Muscle layer of duodenum (tissue), 2 donors: Measurements from ENCODE around the gene LZTS2.

Experiments used
- H3K27ac ChIP-seq: one replicate; pipeline ENCODE4 v1.7.0; 2013; ENCODE audit warnings: mild to moderate bottlenecking, low read length
- H3K27me3 ChIP-seq: one replicate; pipeline ENCODE4 v1.7.0; 2013; ENCODE audit warnings: low read depth, mild to moderate bottlenecking, control low read depth, low read length
- H3K36me3 ChIP-seq, 2 donors: one replicate each; pipeline ENCODE4 v1.7.0; 2013; ENCODE audit warnings: low read length in 2 of 2, control low read depth in 1 of 2, mild to moderate bottlenecking in 1 of 2; ENCODE audit not compliant: insufficient read depth in 2 of 2, control insufficient read depth in 1 of 2
- H3K4me1 ChIP-seq, 2 donors: one replicate each; pipeline ENCODE4 v1.7.0; 2013; ENCODE audit warnings: low read length in 2 of 2, mild to moderate bottlenecking in 2 of 2, control low read depth in 1 of 2, moderate library complexity in 1 of 2; ENCODE audit not compliant: insufficient read depth in 2 of 2, control insufficient read depth in 1 of 2
- H3K4me3 ChIP-seq, 2 donors: one replicate each; pipeline ENCODE4 v1.7.0; 2013; ENCODE audit warnings: low read length in 2 of 2, low read depth in 1 of 2, mild to moderate bottlenecking in 1 of 2
- H3K9me3 ChIP-seq, 2 donors: one replicate each; pipeline ENCODE4 v1.7.0; 2013; ENCODE audit warnings: low read length in 2 of 2, control low read depth in 1 of 2, mild to moderate bottlenecking in 1 of 2; ENCODE audit not compliant: control insufficient read depth in 1 of 2
- donor health status: healthy.

LZTS2 gene

DNA sequence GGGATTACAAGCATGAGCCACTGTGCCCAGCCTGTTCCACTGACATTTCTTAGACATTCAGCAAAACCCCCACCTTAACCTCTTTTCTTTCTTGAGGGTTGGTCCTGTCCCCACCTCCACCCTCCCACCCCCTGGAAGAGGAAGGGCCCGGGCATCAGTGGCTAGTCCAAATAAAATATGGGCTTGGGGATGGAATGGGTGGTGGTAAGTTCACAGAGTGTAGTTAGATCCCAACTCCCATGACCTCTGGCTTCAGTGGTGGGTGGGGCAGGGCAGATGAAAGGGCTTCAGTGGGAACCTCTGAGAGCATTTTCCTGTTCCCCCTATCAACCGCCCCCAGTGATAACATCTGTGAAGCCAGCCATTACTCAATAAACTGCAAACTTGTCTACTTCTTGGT lies 41.2 kb downstream of the LZTS2 start:
- H3K27ac ChIP-seq = no peak overlapping the region
- H3K4me1 ChIP-seq = peaks cover 13% of the 10 kb centered on the region in 2 donors
- H3K36me3 ChIP-seq = peaks cover 38 to 39% of the 10 kb centered on the region in 2 donors
- H3K9me3 ChIP-seq = no peaks in the 10 kb centered on the region
- H3K27me3 ChIP-seq = no peaks in the 10 kb centered on the region
- H3K4me3 ChIP-seq = no peak overlapping the region

DNA sequence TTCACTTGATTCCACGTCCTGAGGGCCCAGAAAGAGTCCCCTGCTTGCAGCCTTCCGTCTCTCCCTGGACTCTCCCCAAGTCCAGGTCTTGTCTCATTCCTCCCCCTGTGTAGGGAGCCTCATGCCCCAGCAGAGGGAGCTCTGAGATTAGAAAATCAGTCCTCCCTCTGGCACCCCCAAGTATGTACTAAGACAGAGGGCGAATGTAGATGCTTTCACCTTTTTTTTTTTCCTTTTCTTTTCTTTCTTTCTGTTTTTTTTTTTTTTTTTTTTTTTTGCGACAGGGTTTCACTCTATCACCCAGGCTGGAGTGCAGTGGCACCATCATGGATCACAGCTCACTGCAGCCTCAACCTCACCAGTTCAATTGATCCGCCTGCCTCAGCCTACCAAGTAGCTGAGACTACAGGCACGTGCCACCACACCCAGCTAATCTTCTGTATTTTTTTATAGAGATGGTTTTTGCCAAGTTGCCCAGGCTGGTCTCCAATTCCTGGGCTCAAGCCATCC lies 41.7 kb downstream of the LZTS2 start:
- Histone ChIP-seq H3K4me3 (no peak overlapping the region), H3K27me3 (peaks cover under 1% of the 10 kb centered on the region), H3K27ac (no peak overlapping the region), H3K9me3 (no peaks in the 10 kb centered on the region), H3K4me1 (peaks cover 13% of the 10 kb centered on the region in 2 donors), H3K36me3 (peaks cover 33 to 34% of the 10 kb centered on the region in 2 donors)

DNA sequence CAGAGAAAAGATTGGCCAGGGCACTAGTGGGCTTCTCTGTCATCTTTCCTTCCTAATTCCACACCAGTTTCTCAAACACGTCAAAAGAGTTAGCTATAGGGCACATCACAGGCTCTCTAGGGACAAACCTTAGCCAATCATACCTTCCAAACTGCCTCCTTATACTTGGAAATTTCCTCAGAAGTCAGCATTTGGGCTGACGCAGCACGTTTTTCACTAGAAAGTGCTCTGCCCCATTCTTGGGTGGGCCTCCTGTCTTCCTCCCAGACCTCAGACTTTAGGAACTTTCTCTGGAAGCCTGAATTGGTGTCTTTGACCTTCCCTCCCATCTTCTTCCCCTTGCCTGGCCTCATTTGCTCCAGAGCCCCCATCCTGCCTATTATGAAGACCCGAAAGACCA lies 42.5 kb downstream of the LZTS2 start:
- peaks cover 6% of the 10 kb centered on the region for H3K27me3 ChIP-seq
- H3K36me3 ChIP-seq = peaks cover 25 to 27% of the 10 kb centered on the region in 2 donors
- peaks cover 13% of the 10 kb centered on the region in 2 donors for H3K4me1 ChIP-seq
- H3K27ac ChIP-seq = peak overlapping the region; percentile 90
- H3K4me3 ChIP-seq = peak overlapping the region; percentile 53 to 77
- H3K9me3 ChIP-seq = no peaks in the 10 kb centered on the region

DNA sequence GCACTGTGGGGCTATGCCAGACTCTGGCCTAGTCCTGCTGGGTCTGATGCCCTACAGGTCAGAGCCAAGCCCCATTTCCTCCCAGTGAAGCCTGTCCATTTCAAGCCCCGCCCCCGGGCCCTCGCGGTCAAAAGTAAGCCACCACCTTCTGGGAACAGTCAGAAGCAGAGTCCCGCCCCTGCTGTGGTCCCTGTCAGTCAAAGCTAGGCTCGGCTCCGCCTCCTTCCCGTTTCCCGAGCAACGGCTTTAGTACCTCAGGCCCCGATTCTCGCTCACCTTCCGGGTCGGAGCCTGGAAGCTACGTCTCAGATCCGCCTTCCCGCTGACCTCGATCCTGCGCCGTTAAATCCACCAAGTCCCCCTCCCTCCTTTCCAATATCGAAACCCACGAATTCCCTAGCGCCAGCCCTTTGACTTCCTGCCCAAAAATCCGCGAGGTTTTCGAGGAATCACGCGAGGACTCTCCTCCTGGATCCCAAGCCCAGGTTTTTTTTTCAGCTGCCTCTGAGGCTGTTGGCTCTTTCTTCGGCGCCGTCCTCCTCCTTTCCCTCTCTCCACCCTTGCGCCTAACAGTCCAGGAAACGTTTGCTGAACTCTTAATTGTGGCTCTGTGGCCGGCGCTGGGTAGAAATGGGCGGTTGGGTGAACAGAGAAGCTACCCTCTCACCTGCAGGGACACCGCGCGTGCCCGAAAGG lies 43.2 kb downstream of the LZTS2 start:
- Histone ChIP-seq H3K27ac (peak overlapping the region; percentile 90), H3K4me3 (peak overlapping the region; percentile 53 to 77), H3K9me3 (no peaks in the 10 kb centered on the region), H3K4me1 (peaks cover 13% of the 10 kb centered on the region in 2 donors), H3K36me3 (peaks cover 18 to 20% of the 10 kb centered on the region in 2 donors), H3K27me3 (peaks cover 13% of the 10 kb centered on the region)

DNA sequence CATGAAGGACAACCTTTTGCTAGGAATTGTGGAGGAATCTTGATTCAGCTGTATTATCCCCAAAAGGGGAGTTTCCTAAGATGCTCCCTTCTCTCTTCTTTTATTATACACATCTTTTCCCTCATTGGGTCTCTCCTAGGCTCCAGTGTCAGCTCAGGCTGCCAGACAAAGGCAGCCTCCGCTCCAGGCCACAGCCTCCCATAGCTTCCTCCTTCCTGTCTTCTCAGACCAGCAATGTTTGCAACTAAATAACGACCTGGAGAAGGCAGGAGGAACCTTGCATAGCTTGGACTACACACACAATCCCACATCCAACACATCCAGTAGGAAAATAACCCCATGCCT lies 43.7 kb downstream of the LZTS2 start:
- Histone ChIP-seq H3K36me3 (peaks cover 13 to 16% of the 10 kb centered on the region in 2 donors), H3K27me3 (peaks cover 18% of the 10 kb centered on the region), H3K27ac (peak overlapping the region; percentile 90), H3K4me1 (peaks cover 13% of the 10 kb centered on the region in 2 donors), H3K4me3 (peak overlapping the region; percentile 53 to 77), H3K9me3 (no peaks in the 10 kb centered on the region)

DNA sequence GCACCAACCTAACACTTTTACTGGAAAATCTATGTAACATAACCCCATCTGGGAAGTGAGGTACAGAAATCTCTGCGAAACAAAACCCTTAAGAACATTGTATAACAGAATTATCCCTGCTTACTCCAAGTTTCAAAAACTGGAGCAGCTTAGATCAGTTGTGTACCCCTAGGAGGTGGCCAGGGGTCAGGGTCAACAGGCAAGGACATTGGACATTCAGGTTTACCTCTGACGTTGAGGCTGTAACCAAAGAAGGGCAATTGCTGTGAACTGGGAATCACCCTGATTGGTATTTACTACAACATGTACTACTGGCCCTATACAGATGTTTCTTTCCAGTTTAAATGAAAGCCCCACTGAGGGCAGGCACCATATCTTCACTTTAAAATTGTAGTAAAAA lies 44.5 kb downstream of the LZTS2 start:
- H3K9me3 ChIP-seq = no peaks in the 10 kb centered on the region
- peaks cover 13% of the 10 kb centered on the region in 2 donors for H3K4me1 ChIP-seq
- H3K27ac ChIP-seq = no peak overlapping the region
- peaks cover 9 to 10% of the 10 kb centered on the region in 2 donors for H3K36me3 ChIP-seq
- H3K4me3 ChIP-seq = no peak overlapping the region
- H3K27me3 ChIP-seq = peaks cover 25% of the 10 kb centered on the region

DNA sequence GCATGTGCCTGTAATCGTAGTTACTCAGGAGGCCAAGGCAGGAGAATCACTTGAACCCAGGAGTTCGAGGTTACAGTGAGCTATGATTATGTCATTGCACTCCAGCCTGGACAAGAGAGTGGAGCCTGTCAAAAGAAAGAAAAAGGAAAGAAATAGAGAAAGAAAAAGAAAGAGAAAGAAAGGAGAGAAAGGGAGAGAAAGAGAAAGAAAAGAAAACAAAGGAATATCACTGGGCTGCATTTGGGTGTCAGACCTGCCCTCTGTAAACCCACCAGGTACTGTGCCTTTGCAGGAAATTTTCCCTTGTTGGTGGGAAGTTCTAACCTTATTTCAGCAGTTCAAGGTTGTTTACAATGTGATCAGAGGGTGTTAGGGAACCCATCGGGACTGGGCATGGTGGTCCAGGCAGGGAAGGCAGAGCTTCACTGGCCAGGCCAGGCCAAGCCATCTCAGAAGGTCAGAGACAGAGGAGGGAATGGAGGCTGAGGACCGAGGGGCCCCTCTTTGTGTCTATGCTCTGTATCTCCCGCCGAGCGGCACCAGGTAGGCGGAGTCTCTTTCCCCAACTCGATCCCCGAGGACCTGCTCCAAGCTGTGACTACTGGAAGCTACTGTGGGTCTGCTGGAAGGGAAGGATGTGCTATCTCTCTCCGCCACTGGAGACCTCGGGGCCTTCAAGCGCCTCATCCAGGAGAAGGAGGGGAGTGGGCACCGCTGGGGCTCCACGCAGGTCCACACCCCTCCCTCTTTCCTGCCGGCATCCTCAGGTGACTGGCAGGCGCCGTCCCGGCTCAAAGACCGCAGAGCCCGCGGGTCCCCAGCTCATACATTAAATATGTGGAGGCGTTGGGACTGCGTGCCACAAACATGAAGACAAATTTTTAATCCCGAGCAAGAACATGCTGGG lies 47.0 kb downstream of the LZTS2 start:
- Histone ChIP-seq H3K27ac (no peak overlapping the region), H3K27me3 (peaks cover 44% of the 10 kb centered on the region), H3K4me1 (peaks cover 13 to 20% of the 10 kb centered on the region in 2 donors), H3K9me3 (no peaks in the 10 kb centered on the region), H3K4me3 (no peak overlapping the region), H3K36me3 (peaks cover 0 to 3% of the 10 kb centered on the region in 2 donors)

DNA sequence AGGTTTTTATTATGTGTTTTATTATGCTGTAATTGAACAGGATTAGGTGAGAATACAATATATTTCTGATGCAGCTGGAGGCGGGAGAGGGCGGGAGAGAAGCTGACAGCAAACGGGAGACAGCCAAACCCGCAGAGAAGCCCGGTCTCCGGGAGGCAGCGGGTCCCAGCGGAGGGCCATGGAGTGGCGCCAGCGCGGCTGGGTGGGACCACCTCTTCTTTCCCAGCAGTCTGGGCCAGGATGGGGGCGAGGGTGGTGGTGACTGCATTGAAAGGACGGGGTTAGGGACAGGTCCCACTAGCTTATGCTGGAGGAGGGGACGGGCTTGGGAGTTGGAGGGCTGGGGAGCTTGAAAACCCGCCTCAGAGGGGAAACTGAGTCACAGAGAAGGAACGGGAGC lies 47.7 kb downstream of the LZTS2 start:
- Histone ChIP-seq H3K4me3 (no peak overlapping the region), H3K9me3 (no peaks in the 10 kb centered on the region), H3K36me3 (peaks cover 0 to 3% of the 10 kb centered on the region in 2 donors), H3K27ac (no peak overlapping the region), H3K4me1 (peaks cover 9 to 18% of the 10 kb centered on the region in 2 donors), H3K27me3 (peaks cover 44% of the 10 kb centered on the region)

DNA sequence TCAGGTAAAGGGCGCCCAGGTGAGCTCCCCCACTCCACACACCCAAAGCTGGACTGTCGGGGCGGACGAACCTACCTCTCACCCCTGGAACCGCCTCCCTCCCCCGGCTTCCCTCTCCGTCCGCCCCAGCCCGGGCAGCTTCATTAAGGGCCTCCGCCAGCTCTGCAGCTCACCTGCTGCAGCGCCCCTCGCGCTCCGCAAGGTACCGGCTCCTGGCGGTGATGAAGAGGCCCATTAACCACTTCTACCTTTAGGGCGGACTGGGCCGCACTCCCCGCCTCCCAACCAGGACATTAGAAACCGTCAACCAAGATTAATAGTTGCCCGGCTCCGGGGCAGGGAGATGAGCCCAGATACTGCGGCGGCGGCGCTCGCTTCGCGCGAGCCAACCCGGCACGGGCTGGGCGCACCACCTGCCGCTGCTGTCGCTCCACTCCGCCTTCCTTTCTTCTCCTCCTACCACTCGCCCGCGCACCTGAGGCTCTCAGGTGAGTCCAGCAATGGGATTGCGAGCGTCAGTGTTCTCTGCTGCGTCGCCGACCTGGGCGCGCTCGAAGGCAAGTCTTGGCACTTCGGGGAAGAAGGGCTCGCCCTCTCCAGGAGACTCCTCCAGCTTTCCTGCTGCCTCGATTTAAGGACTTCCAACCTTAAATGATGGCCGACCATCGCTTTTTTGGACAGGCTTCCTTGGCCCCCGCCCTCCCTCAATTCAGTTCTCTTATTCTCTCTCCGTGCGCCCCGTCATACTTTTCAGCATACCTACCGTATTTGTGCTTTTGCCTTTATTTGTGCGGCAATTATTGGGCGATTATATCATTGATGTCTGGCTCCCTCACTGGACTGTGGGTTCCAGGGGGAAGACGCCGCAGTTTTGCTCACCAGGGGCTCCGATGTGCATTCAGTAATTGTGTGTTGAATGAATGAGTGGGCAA lies 48.6 kb downstream of the LZTS2 start:
- Histone ChIP-seq H3K4me1 (peaks cover 6 to 15% of the 10 kb centered on the region in 2 donors), H3K36me3 (no peaks in the 10 kb centered on the region), H3K27me3 (peaks cover 44% of the 10 kb centered on the region), H3K4me3 (no peak overlapping the region), H3K27ac (no peak overlapping the region), H3K9me3 (no peaks in the 10 kb centered on the region)

DNA sequence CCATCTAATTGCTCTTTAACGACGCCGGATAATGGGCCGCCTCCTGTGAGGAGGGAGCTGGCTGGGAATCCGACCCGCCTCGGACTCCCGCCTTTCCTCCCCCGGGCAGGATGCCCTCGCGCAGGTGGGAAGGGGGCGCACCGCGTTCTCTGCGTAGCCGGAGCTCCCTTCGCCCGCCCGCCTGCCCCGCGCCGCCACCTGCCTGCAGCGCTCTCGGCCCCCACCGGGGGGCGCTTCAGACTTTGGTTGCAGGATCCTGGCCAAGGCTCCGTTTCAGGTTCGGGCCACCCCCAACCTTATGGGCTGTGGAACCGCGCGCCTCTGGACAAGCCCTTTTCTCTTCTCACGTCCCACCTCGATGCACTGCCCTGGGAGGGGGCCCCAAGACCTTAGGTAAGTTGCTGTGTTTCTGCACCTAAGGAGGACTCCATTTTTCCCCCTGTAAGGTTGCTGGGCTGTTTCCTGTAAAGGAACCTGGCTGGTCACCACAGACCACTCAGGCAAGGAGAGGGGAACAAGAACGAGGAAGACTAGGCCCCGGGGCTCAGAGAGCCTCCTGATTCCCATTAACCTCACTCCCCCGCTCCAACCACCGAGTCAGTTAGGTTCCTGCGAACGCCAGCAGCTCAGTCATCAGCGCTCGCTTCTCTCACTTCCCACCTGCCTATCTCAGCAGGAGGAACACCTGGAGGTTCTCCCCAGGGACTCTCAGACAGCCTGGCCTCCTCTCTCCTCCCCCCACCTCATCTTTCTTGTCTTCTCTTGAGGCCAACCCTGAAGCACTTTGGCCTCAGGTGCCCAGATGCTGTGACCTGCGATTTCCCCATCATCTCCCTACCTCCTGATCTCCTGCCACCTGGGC lies 50.8 kb downstream of the LZTS2 start:
- H3K36me3 ChIP-seq = no peaks in the 10 kb centered on the region
- peaks cover 44% of the 10 kb centered on the region for H3K27me3 ChIP-seq
- peaks cover 0 to 10% of the 10 kb centered on the region in 2 donors for H3K4me1 ChIP-seq
- H3K27ac ChIP-seq = no peak overlapping the region
- H3K9me3 ChIP-seq = no peaks in the 10 kb centered on the region
- H3K4me3 ChIP-seq = peak overlapping the region; percentile 26 to 28
